ENCODE data around the gene CRX. TPM values are rescaled to one million over a fixed set of nuclear protein-coding genes. Genes with fewer than 3 reads are reported as not detected.

CRX gene
- total RNA-seq, 1 experiment from 2014 or later: 0.13 TPM

DNA sequence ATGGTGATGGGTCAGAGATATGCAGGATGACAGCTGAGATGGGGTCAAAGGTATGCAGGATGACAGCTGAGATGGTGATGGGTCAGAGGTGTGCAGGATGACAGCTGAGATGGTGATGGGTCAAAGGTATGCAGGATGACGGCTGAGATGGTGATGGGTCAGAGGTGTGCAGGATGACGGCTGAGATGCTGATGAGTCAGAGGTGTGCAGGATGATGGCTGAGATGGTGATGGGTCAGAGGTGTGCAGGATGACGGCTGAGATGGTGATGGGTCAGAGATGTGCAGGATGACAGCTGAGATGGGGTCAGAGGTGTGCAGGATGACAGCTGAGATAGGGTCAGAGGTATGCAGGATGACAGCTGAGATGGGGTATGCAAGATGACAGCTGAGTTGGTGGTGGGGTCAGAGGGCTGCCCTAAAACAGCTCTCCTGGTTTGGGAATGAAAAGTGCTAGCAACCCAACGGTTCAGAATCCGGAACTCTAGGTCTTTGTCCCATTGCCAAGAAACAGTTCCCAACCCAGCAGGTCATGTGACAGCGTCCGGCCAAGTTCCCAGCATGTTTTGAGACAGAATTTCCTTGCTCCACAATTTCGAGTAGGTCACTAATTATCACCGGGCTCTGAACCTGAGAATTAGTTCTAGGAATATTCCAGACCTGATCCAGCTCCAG lies 40.0 kb upstream of the CRX start:
- Mint-ChIP-seq H3K27me3 (ENCODE audit: low read depth) (no peaks in the 10 kb centered on the region), H3K9me3 (no peaks in the 10 kb centered on the region), H3K4me3 (0 out of 5 replicates have a peak overlapping the region, but pooled peaks have one; percentile 8 to 10), H3K27ac (no peak overlapping the region), H3K36me3 (ENCODE audit: insufficient read depth in 1 of 3, low read depth in 3 of 3) (peaks cover 41 to 65% (median 63%) of the 10 kb centered on the region in 3 experiments), H3K4me1 (peaks cover 8 to 21% of the 10 kb centered on the region in 2 experiments)
- Histone ChIP-seq H3K23ac (ENCODE audit: insufficient read length, low read depth, low read length) (no peak overlapping the region), H3K27me3 (ENCODE audit: insufficient read depth, low read length) (no peaks in the 10 kb centered on the region), H3T11ph (ENCODE audit: low read length) (no peak overlapping the region), H2AK5ac (ENCODE audit: insufficient read length, low read length) (no peak overlapping the region), H3K4me1 (ENCODE audit: insufficient read depth, low read length) (peaks cover 1% of the 10 kb centered on the region; the same call in 1 of the 2 replicates), H2AFZ (ENCODE audit: low read length) (no peak overlapping the region), H3K79me2 (ENCODE audit: insufficient read depth, low read length) (peaks cover 8% of the 10 kb centered on the region; the same call in 1 of the 2 replicates), H2BK15ac (ENCODE audit: low read depth, low read length) (no peak overlapping the region), H4K91ac (ENCODE audit: insufficient read length, low read depth, low read length) (no peak overlapping the region), H3K18ac (ENCODE audit: insufficient read length, low read depth, low read length) (no peak overlapping the region), H3K56ac (ENCODE audit: insufficient read length, low read depth, low read length) (no peak overlapping the region), H3K27ac (ENCODE audit: insufficient read length, low read depth, low read length) (no peak overlapping the region), H4K8ac (replicated peaks; ENCODE audit: insufficient read length, low read depth, low read length) (no peak overlapping the region), H4K5ac (ENCODE audit: insufficient read length, low read depth, low read length) (no peak overlapping the region), H3K4ac (ENCODE audit: low read depth, low read length) (no peak overlapping the region), H2BK5ac (ENCODE audit: insufficient read length, low read length) (no peak overlapping the region), H3K9ac (ENCODE audit: extremely low read depth, insufficient read length, low read length) (no peak overlapping the region), H3K79me1 (ENCODE audit: insufficient read depth, low read depth, low read length, poor library complexity, severe bottlenecking) (peaks cover 8% of the 10 kb centered on the region), H2BK12ac (ENCODE audit: insufficient read length, low read depth, low read length) (no peak overlapping the region), H3K14ac (ENCODE audit: insufficient read depth, low read length) (no peak overlapping the region), H3K4me2 (ENCODE audit: insufficient read depth, insufficient read length, low read length) (no peak overlapping the region), H3K23me2 (ENCODE audit: insufficient read length, low read depth, low read length, poor library complexity, severe bottlenecking) (peaks cover 8% of the 10 kb centered on the region), H3K9me3 (ENCODE audit: control insufficient read depth, low read depth, low read length) (no peaks in the 10 kb centered on the region), H2BK120ac (ENCODE audit: low read depth, low read length, poor library complexity, severe bottlenecking) (no peak overlapping the region), H2BK20ac (ENCODE audit: low read depth, low read length, poor library complexity, severe bottlenecking) (no peak overlapping the region), H4K20me1 (ENCODE audit: control insufficient read depth, insufficient read depth, insufficient read length) (peaks cover 5% of the 10 kb centered on the region)
- no CpG with 5 or more reads among the region's 9 CpGs for WGBS (ENCODE audit: extremely low coverage, insufficient read length, low lambda C conversion rate)
- DNase-seq: no peak
- TF ChIP-seq, protein P1, sequence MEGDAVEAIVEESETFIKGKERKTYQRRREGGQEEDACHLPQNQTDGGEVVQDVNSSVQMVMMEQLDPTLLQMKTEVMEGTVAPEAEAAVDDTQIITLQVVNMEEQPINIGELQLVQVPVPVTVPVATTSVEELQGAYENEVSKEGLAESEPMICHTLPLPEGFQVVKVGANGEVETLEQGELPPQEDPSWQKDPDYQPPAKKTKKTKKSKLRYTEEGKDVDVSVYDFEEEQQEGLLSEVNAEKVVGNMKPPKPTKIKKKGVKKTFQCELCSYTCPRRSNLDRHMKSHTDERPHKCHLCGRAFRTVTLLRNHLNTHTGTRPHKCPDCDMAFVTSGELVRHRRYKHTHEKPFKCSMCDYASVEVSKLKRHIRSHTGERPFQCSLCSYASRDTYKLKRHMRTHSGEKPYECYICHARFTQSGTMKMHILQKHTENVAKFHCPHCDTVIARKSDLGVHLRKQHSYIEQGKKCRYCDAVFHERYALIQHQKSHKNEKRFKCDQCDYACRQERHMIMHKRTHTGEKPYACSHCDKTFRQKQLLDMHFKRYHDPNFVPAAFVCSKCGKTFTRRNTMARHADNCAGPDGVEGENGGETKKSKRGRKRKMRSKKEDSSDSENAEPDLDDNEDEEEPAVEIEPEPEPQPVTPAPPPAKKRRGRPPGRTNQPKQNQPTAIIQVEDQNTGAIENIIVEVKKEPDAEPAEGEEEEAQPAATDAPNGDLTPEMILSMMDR (conservative IDR thresholded peaks at IDR 0.05): no peak
